Esophagus squamous epithelium (tissue), 4 donors: ENCODE measurements around the gene APC.

Experiments used
- POLR2A ChIP-seq, 4 donors: fragments of 450-650 bp; IDR thresholded peaks; one replicate each; pipeline ENCODE4 v1.6.1; 2017; ENCODE audit warnings: antibody characterized with exemption in 4 of 4, mild to moderate bottlenecking in 4 of 4, moderate library complexity in 3 of 4
- TF ChIP-seq, protein P1 (sequence below), 6 experiments: fragments of 450-650 bp in 4 of 6; fragments of 200-600 bp in 2 of 6; sonication (generic) in 2 of 6; IDR thresholded peaks; one replicate each; pipeline ENCODE4 v1.5.1; 2016 to 2019; ENCODE audit warnings: antibody characterized with exemption in 6 of 6, mild to moderate bottlenecking in 4 of 6, moderate library complexity in 4 of 6

GRCh38 chr5:112694853-112695709, 42.6 kb upstream of the APC start:
- TF ChIP-seq, protein P1, sequence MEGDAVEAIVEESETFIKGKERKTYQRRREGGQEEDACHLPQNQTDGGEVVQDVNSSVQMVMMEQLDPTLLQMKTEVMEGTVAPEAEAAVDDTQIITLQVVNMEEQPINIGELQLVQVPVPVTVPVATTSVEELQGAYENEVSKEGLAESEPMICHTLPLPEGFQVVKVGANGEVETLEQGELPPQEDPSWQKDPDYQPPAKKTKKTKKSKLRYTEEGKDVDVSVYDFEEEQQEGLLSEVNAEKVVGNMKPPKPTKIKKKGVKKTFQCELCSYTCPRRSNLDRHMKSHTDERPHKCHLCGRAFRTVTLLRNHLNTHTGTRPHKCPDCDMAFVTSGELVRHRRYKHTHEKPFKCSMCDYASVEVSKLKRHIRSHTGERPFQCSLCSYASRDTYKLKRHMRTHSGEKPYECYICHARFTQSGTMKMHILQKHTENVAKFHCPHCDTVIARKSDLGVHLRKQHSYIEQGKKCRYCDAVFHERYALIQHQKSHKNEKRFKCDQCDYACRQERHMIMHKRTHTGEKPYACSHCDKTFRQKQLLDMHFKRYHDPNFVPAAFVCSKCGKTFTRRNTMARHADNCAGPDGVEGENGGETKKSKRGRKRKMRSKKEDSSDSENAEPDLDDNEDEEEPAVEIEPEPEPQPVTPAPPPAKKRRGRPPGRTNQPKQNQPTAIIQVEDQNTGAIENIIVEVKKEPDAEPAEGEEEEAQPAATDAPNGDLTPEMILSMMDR (IDR thresholded peaks at IDR 0.05): no peak
- no peak for TF ChIP-seq POLR2A (IDR thresholded peaks at IDR 0.05)
